Measurements from ENCODE around the gene AMMECR1. TPM values are rescaled to one million over a fixed set of nuclear protein-coding genes. Genes with fewer than 3 reads are reported as not detected.

The AMMECR1 gene
- total RNA-seq, 2 experiments from 2014 or later, result 7.6 to 8.4 TPM

- H3K27ac Mint-ChIP-seq, result peak overlapping the region; percentile 98
- DNase-seq (no peak), ATAC-seq (peak; percentile 38)
- H3K4me1 Mint-ChIP-seq (ENCODE audit: low read depth), result peaks cover 32% of the 10 kb centered on the region
- H3K36me3 Mint-ChIP-seq (ENCODE audit: low read depth), result no peaks in the 10 kb centered on the region
- intact Hi-C loops (cut with micrococcal nuclease), result loop anchor here (10.0 kb wide), 1 partner anchor 154 kb away; no protein-coding TSS in a partner anchor
- H3K4me3 Mint-ChIP-seq, result peak overlapping the region; percentile 91
- POLR2A ChIA-PET, result interaction anchor here (1.0 to 1.4 kb wide), 3 partner anchors 11 to 172 kb away, joined by 3 to 4 read pairs (median 4); no protein-coding TSS in a partner anchor
- TF ChIP-seq, protein P1, sequence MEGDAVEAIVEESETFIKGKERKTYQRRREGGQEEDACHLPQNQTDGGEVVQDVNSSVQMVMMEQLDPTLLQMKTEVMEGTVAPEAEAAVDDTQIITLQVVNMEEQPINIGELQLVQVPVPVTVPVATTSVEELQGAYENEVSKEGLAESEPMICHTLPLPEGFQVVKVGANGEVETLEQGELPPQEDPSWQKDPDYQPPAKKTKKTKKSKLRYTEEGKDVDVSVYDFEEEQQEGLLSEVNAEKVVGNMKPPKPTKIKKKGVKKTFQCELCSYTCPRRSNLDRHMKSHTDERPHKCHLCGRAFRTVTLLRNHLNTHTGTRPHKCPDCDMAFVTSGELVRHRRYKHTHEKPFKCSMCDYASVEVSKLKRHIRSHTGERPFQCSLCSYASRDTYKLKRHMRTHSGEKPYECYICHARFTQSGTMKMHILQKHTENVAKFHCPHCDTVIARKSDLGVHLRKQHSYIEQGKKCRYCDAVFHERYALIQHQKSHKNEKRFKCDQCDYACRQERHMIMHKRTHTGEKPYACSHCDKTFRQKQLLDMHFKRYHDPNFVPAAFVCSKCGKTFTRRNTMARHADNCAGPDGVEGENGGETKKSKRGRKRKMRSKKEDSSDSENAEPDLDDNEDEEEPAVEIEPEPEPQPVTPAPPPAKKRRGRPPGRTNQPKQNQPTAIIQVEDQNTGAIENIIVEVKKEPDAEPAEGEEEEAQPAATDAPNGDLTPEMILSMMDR (IDR thresholded peaks at IDR 0.05), result no peak
- CTCF ChIA-PET, result interaction anchor here (1.2 to 1.6 kb wide), 4 partner anchors 12 to 173 kb away, joined by 3 to 4 read pairs (median 4); no protein-coding TSS in a partner anchor
- no peaks in the 10 kb centered on the region for H3K9me3 Mint-ChIP-seq
- H3K27me3 Mint-ChIP-seq, result no peaks in the 10 kb centered on the region
Observed at GRCh38 chrX:110318664-110318968, 731 bp upstream of the AMMECR1 start.

DNA sequence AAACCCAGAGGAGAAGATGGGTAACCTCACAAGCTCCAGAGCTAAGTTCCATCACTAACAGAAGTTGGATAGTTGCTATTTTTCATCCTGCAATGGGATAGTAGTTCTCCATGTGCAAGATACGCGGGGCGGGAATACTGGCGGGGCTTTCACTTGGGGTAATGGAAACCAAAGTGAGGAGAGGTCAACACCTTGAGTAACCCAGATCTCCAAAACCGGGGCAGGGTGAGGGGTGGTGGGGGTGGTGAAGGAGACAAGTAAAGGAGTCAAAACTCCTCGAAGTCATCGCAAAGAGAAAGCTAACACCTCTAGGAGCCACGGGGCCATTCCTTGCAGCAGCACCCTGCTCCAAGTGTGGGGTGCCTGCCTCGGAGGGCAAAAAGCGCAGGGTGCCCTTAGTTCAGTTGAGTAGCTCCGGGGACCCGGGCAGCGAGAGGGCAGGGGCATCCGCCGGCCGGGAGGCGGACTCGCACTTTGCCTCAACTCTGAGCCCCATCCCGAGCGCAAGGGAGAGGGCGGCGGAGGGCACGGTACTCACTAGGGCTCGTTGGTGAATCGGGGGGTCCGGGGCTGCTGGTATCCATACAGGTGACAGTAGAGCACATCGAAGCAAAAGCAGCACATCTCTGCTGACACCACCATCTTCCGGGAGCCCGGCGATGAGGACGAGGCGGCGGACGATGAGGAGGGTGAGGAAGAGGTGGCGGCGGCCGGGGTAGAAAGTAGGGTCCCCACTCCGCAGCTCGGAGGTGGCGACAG is 645 bp downstream of the AMMECR1 start:
- peaks cover 42% of the 10 kb centered on the region for H3K4me1 Mint-ChIP-seq (ENCODE audit: low read depth)
- intact Hi-C loops (cut with micrococcal nuclease), result loop anchor here (10.0 kb wide), 1 partner anchor 152 kb away; no protein-coding TSS in a partner anchor
- H3K27me3 Mint-ChIP-seq, result no peaks in the 10 kb centered on the region
- TF ChIP-seq, protein P1 (IDR thresholded peaks at IDR 0.05), result no peak
- H3K4me3 Mint-ChIP-seq, result peak overlapping the region; percentile 91
- H3K9me3 Mint-ChIP-seq, result no peaks in the 10 kb centered on the region
- POLR2A ChIA-PET, result interaction anchor here (1.4 to 1.5 kb wide), 2 partner anchors 88 to 154 kb away, joined by 3 to 5 read pairs; no protein-coding TSS in a partner anchor
- H3K27ac Mint-ChIP-seq, result peak overlapping the region; percentile 86
- DNase-seq (peak; percentile 40), ATAC-seq (peak; percentile 25)
- CTCF ChIA-PET, result interaction anchor here (0.5 to 1.3 kb wide), 3 partner anchors 12 to 118 kb away, joined by 3 read pairs; no protein-coding TSS in a partner anchor
- H3K36me3 Mint-ChIP-seq (ENCODE audit: low read depth), result no peaks in the 10 kb centered on the region

GRCh38 chrX:110316351-110317060 is 1.4 kb downstream of the AMMECR1 start:
- TF ChIP-seq, protein P1 (IDR thresholded peaks at IDR 0.05), result no peak
- POLR2A ChIA-PET, result interaction anchor here (1.4 to 1.5 kb wide), 2 partner anchors 87 to 153 kb away, joined by 3 to 5 read pairs; no protein-coding TSS in a partner anchor
- peaks cover 43% of the 10 kb centered on the region for H3K4me1 Mint-ChIP-seq (ENCODE audit: low read depth)
- no peaks in the 10 kb centered on the region for H3K27me3 Mint-ChIP-seq
- no peaks in the 10 kb centered on the region for H3K36me3 Mint-ChIP-seq (ENCODE audit: low read depth)
- intact Hi-C loops (cut with micrococcal nuclease), result loop anchor here (10.0 kb wide), 1 partner anchor 152 kb away; no protein-coding TSS in a partner anchor
- CTCF ChIA-PET, result interaction anchor here (1.0 to 1.7 kb wide), 2 partner anchors 94 to 156 kb away, joined by 3 to 7 read pairs; no protein-coding TSS in a partner anchor
- H3K27ac Mint-ChIP-seq, result peak overlapping the region; percentile 86
- no peaks in the 10 kb centered on the region for H3K9me3 Mint-ChIP-seq
- no peak for ATAC-seq
- H3K4me3 Mint-ChIP-seq, result peak overlapping the region; percentile 91
- peak; percentile 5 for DNase-seq

- Mint-ChIP-seq H3K9me3 (no peaks in the 10 kb centered on the region), H3K4me3 (peak overlapping the region; percentile 91), H3K36me3 (ENCODE audit: low read depth) (no peaks in the 10 kb centered on the region), H3K27me3 (no peaks in the 10 kb centered on the region), H3K27ac (no peak overlapping the region), H3K4me1 (ENCODE audit: low read depth) (peaks cover 53% of the 10 kb centered on the region)
- ChIA-PET CTCF (interaction anchor here (1.7 kb wide), 1 partner anchor 155 kb away, joined by 7 read pairs; no protein-coding TSS in a partner anchor), POLR2A (no interaction called here)
- intact Hi-C loops (cut with micrococcal nuclease), result loop anchor here (10.0 kb wide), 1 partner anchor 151 kb away; no protein-coding TSS in a partner anchor
- ATAC-seq, result no peak
- TF ChIP-seq, protein P1 (IDR thresholded peaks at IDR 0.05), result no peak
- no peak for DNase-seq
Observed at GRCh38 chrX:110315551-110315950, 2.3 kb downstream of the AMMECR1 start.
